CD4-positive, alpha-beta T cell (primary cell): ENCODE data around the gene PKP1. TPM values are rescaled to one million over a fixed set of nuclear protein-coding genes. Genes with fewer than 3 reads are reported as not detected.

ENCODE experiments used
- ATAC-seq: fragments of 200-7000 bp; cut with Tn5 transposase; one replicate; pipeline ENCODE4 v1.10.0; 2022; ENCODE audit warnings: mild to moderate bottlenecking; ENCODE audit not compliant: poor library complexity
- CTCF ChIA-PET: fragments of 350-600 bp; sonication (Branson Sonifier 250); formaldehyde crosslinking; loops from one replicate; lab custom pipeline; 2021; ENCODE audit warnings: antibody characterized with exemption, inconsistent platforms; lab: Charles Lee
- POLR2A ChIA-PET: fragments of 350-600 bp; sonication (Branson Sonifier 250); formaldehyde crosslinking; loops from one replicate; lab custom pipeline; 2021; ENCODE audit warnings: antibody characterized with exemption, inconsistent platforms; lab: Charles Lee
- DNase-seq, 14 experiments: peaks; one replicate each; pipeline ENCODE4 v3.0.0-alpha.2; 2013 to 2020; ENCODE audit warnings: mixed read lengths in 2 of 14
- H3K27ac ChIP-seq, 2 donors: one replicate each; pipeline versions ENCODE4 v1.5.1 to v1.7.0; 2013; ENCODE audit warnings: low read length in 2 of 2, low read depth in 1 of 2, mild to moderate bottlenecking in 1 of 2
- H3K27me3 ChIP-seq, 2 experiments: 1 replicate in 1 of 2; 2 replicates in 1 of 2; pipeline versions ENCODE4 v1.6.1 to v1.7.0; 2013; ENCODE audit warnings: low read length in 2 of 2, control low read depth in 1 of 2, mild to moderate bottlenecking in 1 of 2, moderate library complexity in 1 of 2; ENCODE audit not compliant: insufficient read depth in 2 of 2, control insufficient read depth in 1 of 2
- H3K36me3 ChIP-seq: one replicate; pipeline ENCODE4 v1.6.1; 2013; ENCODE audit warnings: low read length, control low read depth; ENCODE audit not compliant: insufficient read depth
- H3K4me1 ChIP-seq: one replicate; pipeline ENCODE4 v1.6.1; 2013; ENCODE audit warnings: low read length, control low read depth; ENCODE audit not compliant: insufficient read depth
- H3K4me3 ChIP-seq: one replicate; pipeline ENCODE4 v1.5.1; 2013; ENCODE audit warnings: mild to moderate bottlenecking, low read length, moderate library complexity
- H3K9me3 ChIP-seq, 2 experiments: 1 replicate in 1 of 2; 2 replicates in 1 of 2; pipeline versions ENCODE4 v1.6.1 to v1.7.0; 2013; ENCODE audit warnings: low read length in 2 of 2, mild to moderate bottlenecking in 2 of 2, control low read depth in 1 of 2, moderate library complexity in 1 of 2; ENCODE audit not compliant: control insufficient read depth in 1 of 2, insufficient read depth in 1 of 2
- H3K27ac Mint-ChIP-seq: one replicate; pipeline ENCODE4 v1.8.0; 2020; ENCODE audit warnings: mixed read lengths
- H3K27me3 Mint-ChIP-seq: one replicate; pipeline ENCODE4 v1.8.0; 2021; ENCODE audit warnings: mixed read lengths
- H3K36me3 Mint-ChIP-seq: one replicate; pipeline ENCODE4 v1.8.0; 2021; ENCODE audit warnings: low read depth, mixed read lengths
- H3K4me1 Mint-ChIP-seq: one replicate; pipeline ENCODE4 v1.8.0; 2021; ENCODE audit warnings: low read depth, mixed read lengths
- H3K4me3 Mint-ChIP-seq: one replicate; pipeline ENCODE4 v1.8.0; 2020; ENCODE audit warnings: mild to moderate bottlenecking, mixed read lengths
- H3K9me3 Mint-ChIP-seq: one replicate; pipeline ENCODE4 v1.8.0; 2020; ENCODE audit warnings: mixed read lengths
- CTCF ChIP-seq: fragments of 200-600 bp; IDR thresholded peaks from one replicate; pipeline ENCODE4 v1.8.0; 2022; ENCODE audit warnings: antibody characterized with exemption, mild to moderate bottlenecking
- intact Hi-C, 2 experiments: fragments of 100-400 bp; cut with DNase I in 1 of 2; cut with micrococcal nuclease in 1 of 2; formaldehyde crosslinking; loops; one replicate each; pipeline versions ENCODE4 v1.15.1 to v1.9.0; 2023 to 2025; cut with DNase I, micrococcal nuclease
- total RNA-seq, 174 experiments: library from RNA in 2 of 174; stranded (reverse) in 2 of 174; gene quantifications; one replicate each; pipeline ENCODE4 v1.2.3 and lab custom pipeline; 2021 to 2026

The PKP1 gene
- total RNA-seq, 2 experiments from 2014 or later: not detected

GRCh38 chr1:201351617-201352016 lies 68.3 kb downstream of the PKP1 start:
- H3K36me3 Mint-ChIP-seq: no peaks in the 10 kb centered on the region
- intact Hi-C loops: no loop called here
- no peak overlapping the region for H3K27ac ChIP-seq
- DNase-seq: no peak
- CTCF ChIA-PET: no interaction called here
- no peaks in the 10 kb centered on the region for H3K9me3 Mint-ChIP-seq
- no peak overlapping the region for H3K4me3 ChIP-seq
- no peaks in the 10 kb centered on the region for H3K4me1 Mint-ChIP-seq
- peaks cover 2 to 18% of the 10 kb centered on the region in 2 experiments for H3K27me3 ChIP-seq
- H3K27me3 Mint-ChIP-seq: peaks cover 41% of the 10 kb centered on the region
- POLR2A ChIA-PET: no interaction called here
- no peaks in the 10 kb centered on the region for H3K36me3 ChIP-seq
- H3K9me3 ChIP-seq: peaks cover 0 to 4% of the 10 kb centered on the region in 2 experiments
- H3K4me1 ChIP-seq: no peaks in the 10 kb centered on the region
- no peak overlapping the region for H3K27ac Mint-ChIP-seq
- no peak for TF ChIP-seq CTCF
- no peak overlapping the region for H3K4me3 Mint-ChIP-seq
- no peak for ATAC-seq

- H3K4me3 ChIP-seq: no peak overlapping the region
- H3K27ac ChIP-seq: no peak overlapping the region
- H3K27ac Mint-ChIP-seq: no peak overlapping the region
- DNase-seq (no peak), ATAC-seq (no peak)
- H3K4me3 Mint-ChIP-seq: no peak overlapping the region
- no peaks in the 10 kb centered on the region for H3K9me3 Mint-ChIP-seq
- no peaks in the 10 kb centered on the region for H3K36me3 Mint-ChIP-seq
- no peaks in the 10 kb centered on the region for H3K36me3 ChIP-seq
- ChIA-PET CTCF (no interaction called here), POLR2A (no interaction called here)
- no peak for TF ChIP-seq CTCF
- H3K9me3 ChIP-seq: peaks cover 0 to 4% of the 10 kb centered on the region in 2 experiments
- H3K27me3 ChIP-seq: peaks cover 2 to 7% of the 10 kb centered on the region in 2 experiments
- intact Hi-C loops: no loop called here
- no peaks in the 10 kb centered on the region for H3K4me1 Mint-ChIP-seq
- no peaks in the 10 kb centered on the region for H3K4me1 ChIP-seq
- peaks cover 33% of the 10 kb centered on the region for H3K27me3 Mint-ChIP-seq
These were observed 70.1 kb downstream of the PKP1 start for GRCh38 chr1:201353186-201353940.

- ChIA-PET POLR2A (no interaction called here), CTCF (no interaction called here)
- ATAC-seq (no peak), DNase-seq (no peak)
- no peaks in the 10 kb centered on the region for H3K36me3 Mint-ChIP-seq
- Histone ChIP-seq H3K9me3 (peaks cover 0 to 4% of the 10 kb centered on the region in 2 experiments), H3K4me3 (no peak overlapping the region), H3K36me3 (no peaks in the 10 kb centered on the region), H3K4me1 (no peaks in the 10 kb centered on the region), H3K27me3 (peaks cover 2 to 6% of the 10 kb centered on the region in 2 experiments), H3K27ac (no peak overlapping the region)
- peaks cover 30% of the 10 kb centered on the region for H3K27me3 Mint-ChIP-seq
- no peak overlapping the region for H3K27ac Mint-ChIP-seq
- no peak overlapping the region for H3K4me3 Mint-ChIP-seq
- no peaks in the 10 kb centered on the region for H3K4me1 Mint-ChIP-seq
- H3K9me3 Mint-ChIP-seq: no peaks in the 10 kb centered on the region
- TF ChIP-seq CTCF: no peak
- intact Hi-C loops: loop anchor here in 1 of 2 experiments (2.0 kb wide), 1 partner anchor 26 kb away; no protein-coding TSS in a partner anchor
These were observed 71.0 kb downstream of the PKP1 start for GRCh38 chr1:201354151-201354900.
